Memory B cell (primary cell): ENCODE data around the gene KRT2.

ENCODE experiments used
- ATAC-seq: fragments of 150-1000 bp; cut with Tn5 transposase; 2 replicates; pipeline ENCODE4 v1.10.0; 2021; ENCODE audit warnings: low read depth, mild to moderate bottlenecking, moderate library complexity
- DNase-seq, 2 donors: peaks; one replicate each; pipeline ENCODE4 v3.0.0; 2022; ENCODE audit warnings: low spot score in 2 of 2
- H3K27ac Mint-ChIP-seq: one replicate; pipeline ENCODE4 v1.8.0; 2022; ENCODE audit warnings: mild to moderate bottlenecking, moderate library complexity, mixed read lengths
- H3K27me3 Mint-ChIP-seq: one replicate; pipeline ENCODE4 v1.8.0; 2022; ENCODE audit warnings: mixed read lengths
- H3K36me3 Mint-ChIP-seq: one replicate; pipeline ENCODE4 v1.8.0; 2022; ENCODE audit warnings: mild to moderate bottlenecking, mixed read lengths
- H3K4me1 Mint-ChIP-seq: one replicate; pipeline ENCODE4 v1.8.0; 2022; ENCODE audit warnings: mixed read lengths
- H3K4me3 Mint-ChIP-seq: one replicate; pipeline ENCODE4 v1.8.0; 2022; ENCODE audit warnings: mild to moderate bottlenecking, moderate library complexity, mixed read lengths
- H3K9me3 Mint-ChIP-seq: one replicate; pipeline ENCODE4 v1.8.0; 2022; ENCODE audit warnings: mixed read lengths

Gene KRT2

DNA sequence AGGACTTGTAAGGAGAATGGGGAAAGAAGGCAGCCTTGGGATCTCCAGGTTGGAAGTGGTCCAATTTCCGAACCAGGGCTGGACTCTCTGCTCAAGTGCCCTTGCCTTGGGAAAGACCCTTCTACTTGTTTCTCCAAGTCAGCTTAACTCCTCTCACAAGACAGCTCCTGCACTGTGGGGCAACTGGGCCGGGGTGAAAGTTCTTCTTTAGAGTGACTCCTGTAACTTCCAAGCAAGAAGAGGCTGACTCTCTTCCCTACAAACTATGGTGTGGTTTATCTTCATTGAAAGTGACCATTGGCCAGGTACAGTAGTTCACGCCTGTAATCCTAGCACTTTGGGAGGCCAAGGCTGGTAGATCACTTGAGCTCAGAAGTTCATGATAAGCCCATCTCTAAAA is 14.5 kb upstream of the KRT2 start:
- DNase-seq (no peak), ATAC-seq (no peak)
- no peaks in the 10 kb centered on the region for H3K4me1 Mint-ChIP-seq
- H3K4me3 Mint-ChIP-seq, result no peak overlapping the region
- H3K27me3 Mint-ChIP-seq, result peaks cover 14% of the 10 kb centered on the region
- no peak overlapping the region for H3K27ac Mint-ChIP-seq
- H3K9me3 Mint-ChIP-seq, result no peaks in the 10 kb centered on the region
- H3K36me3 Mint-ChIP-seq, result no peaks in the 10 kb centered on the region

DNA sequence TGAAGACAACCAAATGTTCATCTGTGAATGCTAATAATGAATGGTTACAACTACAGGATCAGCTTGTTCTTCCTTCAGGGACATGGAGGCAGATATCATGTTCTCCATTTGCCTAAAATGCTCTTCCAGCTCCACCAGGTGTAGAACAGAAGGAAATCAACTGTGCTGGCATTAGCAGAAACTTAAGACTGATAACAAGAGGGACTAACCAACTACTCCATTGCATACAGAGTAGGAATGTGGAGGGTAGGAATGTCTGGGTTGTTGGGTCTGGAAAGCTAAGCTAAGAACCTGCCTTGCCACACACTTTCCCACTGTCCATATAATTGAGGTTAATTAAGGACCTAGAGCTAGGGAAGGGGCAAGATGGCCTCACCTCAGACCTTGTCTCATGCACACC is 11.4 kb upstream of the KRT2 start:
- Mint-ChIP-seq H3K4me3 (no peak overlapping the region), H3K4me1 (no peaks in the 10 kb centered on the region), H3K36me3 (no peaks in the 10 kb centered on the region), H3K27ac (no peak overlapping the region), H3K27me3 (peaks cover 18% of the 10 kb centered on the region), H3K9me3 (no peaks in the 10 kb centered on the region)
- DNase-seq (no peak), ATAC-seq (no peak)

DNA sequence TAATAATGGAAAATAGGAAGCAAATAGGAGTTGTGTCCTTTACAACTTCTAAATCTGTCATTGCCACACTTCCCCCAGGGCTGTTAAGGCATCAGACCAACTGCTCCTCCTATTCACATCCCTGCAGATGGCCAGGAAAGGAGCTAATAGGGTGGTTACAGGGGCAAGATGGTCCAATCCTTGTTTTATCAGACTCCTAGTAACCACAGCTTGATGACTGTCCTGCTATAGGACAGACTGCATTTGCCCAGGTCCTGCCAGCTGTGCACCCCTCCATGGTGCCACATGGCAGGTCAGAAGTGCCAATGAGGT is 10.9 kb upstream of the KRT2 start:
- H3K4me3 Mint-ChIP-seq, result no peak overlapping the region
- peaks cover 15% of the 10 kb centered on the region for H3K27me3 Mint-ChIP-seq
- H3K4me1 Mint-ChIP-seq, result no peaks in the 10 kb centered on the region
- no peak overlapping the region for H3K27ac Mint-ChIP-seq
- no peaks in the 10 kb centered on the region for H3K9me3 Mint-ChIP-seq
- H3K36me3 Mint-ChIP-seq, result no peaks in the 10 kb centered on the region
- DNase-seq, result no peak
- no peak for ATAC-seq

DNA sequence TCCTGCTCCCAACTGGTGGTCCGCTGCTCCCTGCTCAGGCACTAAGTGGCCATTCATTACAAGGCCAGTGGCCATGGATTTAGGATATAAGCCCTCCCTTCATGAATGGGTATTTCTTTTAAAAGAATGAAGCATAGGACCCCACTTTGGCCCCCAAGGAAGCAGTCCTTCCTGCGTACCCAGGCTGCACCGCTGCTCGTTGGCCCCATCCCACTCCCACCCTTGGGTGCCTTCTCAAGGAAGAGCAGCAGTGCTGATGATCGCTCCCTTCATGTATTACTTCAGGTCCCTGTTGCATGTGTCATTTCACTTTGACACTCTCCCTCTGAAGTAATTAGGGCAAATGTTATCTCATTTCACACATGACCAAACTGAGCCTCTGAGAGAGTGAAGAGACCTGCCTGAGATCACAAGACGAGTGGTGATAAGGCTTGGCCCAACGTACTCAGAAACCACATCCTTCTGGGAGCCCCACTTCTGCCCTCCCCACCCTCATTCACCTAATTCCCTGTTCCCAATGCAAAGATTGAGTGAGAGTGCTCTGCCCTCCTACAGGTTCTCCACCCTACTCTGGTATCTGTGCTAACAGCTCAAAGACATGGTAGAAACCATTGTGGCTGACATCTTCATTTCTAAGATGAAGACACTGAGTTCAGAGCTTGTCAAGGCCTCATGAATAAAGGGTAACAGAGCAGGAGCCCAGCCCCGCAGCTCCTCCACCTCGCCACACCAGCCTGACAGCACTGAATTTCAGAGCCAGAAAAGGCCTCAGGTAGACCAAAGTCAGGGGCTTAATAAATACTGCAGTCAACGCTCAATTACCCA is 10.3 kb upstream of the KRT2 start:
- Mint-ChIP-seq H3K36me3 (no peaks in the 10 kb centered on the region), H3K4me1 (no peaks in the 10 kb centered on the region)

GRCh38 chr12:52661668-52662067 is 9.7 kb upstream of the KRT2 start:
- Mint-ChIP-seq H3K36me3 (no peaks in the 10 kb centered on the region), H3K27ac (no peak overlapping the region)

More for the DNA sequence above, 10.3 kb upstream of the KRT2 start:
- peaks cover 15% of the 10 kb centered on the region for H3K27me3 Mint-ChIP-seq
- DNase-seq (no peak), ATAC-seq (no peak)
- H3K27ac Mint-ChIP-seq, result no peak overlapping the region
- no peak overlapping the region for H3K4me3 Mint-ChIP-seq
- H3K9me3 Mint-ChIP-seq, result no peaks in the 10 kb centered on the region

DNA sequence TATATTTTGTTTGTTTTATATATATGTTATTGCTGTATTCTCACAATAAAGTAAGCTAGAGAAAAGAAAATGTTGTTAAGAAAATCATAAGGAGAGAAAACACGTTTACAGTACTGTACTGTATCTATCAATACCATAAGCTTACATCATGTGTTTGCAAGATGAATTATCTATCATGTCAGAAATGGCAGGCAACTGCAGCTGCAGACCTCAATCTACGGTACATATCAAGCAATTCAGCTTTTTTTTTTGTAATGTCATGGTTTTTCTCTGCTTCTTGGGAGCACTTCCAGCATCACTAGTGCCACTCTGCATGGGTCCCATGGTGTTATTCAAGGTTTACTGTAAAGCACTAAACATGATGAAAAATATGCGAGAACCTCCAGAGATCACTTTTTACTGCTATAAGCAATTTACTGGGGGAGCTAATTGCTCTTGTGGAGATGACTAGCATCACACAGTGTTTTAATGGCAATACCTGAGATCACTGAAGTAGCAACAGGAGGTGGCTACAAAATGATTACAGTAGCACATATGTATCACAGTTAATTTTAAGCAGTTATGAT is 9.0 kb upstream of the KRT2 start:
- ATAC-seq (no peak), DNase-seq (no peak)
- Mint-ChIP-seq H3K36me3 (no peaks in the 10 kb centered on the region), H3K4me3 (no peak overlapping the region), H3K27me3 (peaks cover 15% of the 10 kb centered on the region), H3K27ac (no peak overlapping the region), H3K9me3 (no peaks in the 10 kb centered on the region), H3K4me1 (no peaks in the 10 kb centered on the region)

More at GRCh38 chr12:52661668-52662067, 9.7 kb upstream of the KRT2 start:
- peaks cover 15% of the 10 kb centered on the region for H3K27me3 Mint-ChIP-seq
- H3K4me3 Mint-ChIP-seq, result no peak overlapping the region
- DNase-seq, result no peak
- ATAC-seq, result no peak
- no peaks in the 10 kb centered on the region for H3K9me3 Mint-ChIP-seq
- H3K4me1 Mint-ChIP-seq, result no peaks in the 10 kb centered on the region

GRCh38 chr12:52659951-52660350 is 7.9 kb upstream of the KRT2 start:
- Mint-ChIP-seq H3K4me3 (no peak overlapping the region), H3K4me1 (no peaks in the 10 kb centered on the region), H3K9me3 (no peaks in the 10 kb centered on the region), H3K27ac (no peak overlapping the region), H3K27me3 (peaks cover 14% of the 10 kb centered on the region), H3K36me3 (no peaks in the 10 kb centered on the region)
- DNase-seq (no peak), ATAC-seq (no peak)

- H3K36me3 Mint-ChIP-seq, result no peaks in the 10 kb centered on the region
- peaks cover 14% of the 10 kb centered on the region for H3K27me3 Mint-ChIP-seq
- no peaks in the 10 kb centered on the region for H3K9me3 Mint-ChIP-seq
- H3K4me1 Mint-ChIP-seq, result no peaks in the 10 kb centered on the region
- DNase-seq (no peak), ATAC-seq (no peak)
- H3K4me3 Mint-ChIP-seq, result no peak overlapping the region
- no peak overlapping the region for H3K27ac Mint-ChIP-seq
Measured at GRCh38 chr12:52659395-52659794, 7.4 kb upstream of the KRT2 start.

DNA sequence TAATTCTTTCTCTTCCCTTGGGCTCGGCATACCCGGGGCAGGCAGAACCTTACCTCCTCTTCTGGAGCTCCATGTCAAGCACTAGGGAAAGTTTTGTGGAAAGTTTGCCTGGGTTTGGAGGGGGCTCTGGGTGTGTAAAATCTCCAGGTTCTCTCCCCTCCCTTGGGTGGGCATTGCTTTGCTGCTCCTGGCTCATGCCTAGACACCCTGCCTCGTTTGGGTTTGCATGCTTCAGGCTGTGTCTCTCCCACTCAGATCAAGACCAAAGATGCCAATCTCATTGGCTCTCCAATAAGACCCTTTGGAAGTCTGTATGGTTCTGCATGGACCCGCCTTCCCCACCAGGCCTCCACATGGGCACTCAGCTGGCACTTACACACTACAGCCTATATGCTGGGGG is 6.2 kb upstream of the KRT2 start:
- Mint-ChIP-seq H3K4me3 (no peak overlapping the region), H3K36me3 (no peaks in the 10 kb centered on the region), H3K9me3 (no peaks in the 10 kb centered on the region), H3K27me3 (peaks cover 10% of the 10 kb centered on the region), H3K27ac (no peak overlapping the region), H3K4me1 (no peaks in the 10 kb centered on the region)
- DNase-seq, result no peak
- ATAC-seq, result no peak

DNA sequence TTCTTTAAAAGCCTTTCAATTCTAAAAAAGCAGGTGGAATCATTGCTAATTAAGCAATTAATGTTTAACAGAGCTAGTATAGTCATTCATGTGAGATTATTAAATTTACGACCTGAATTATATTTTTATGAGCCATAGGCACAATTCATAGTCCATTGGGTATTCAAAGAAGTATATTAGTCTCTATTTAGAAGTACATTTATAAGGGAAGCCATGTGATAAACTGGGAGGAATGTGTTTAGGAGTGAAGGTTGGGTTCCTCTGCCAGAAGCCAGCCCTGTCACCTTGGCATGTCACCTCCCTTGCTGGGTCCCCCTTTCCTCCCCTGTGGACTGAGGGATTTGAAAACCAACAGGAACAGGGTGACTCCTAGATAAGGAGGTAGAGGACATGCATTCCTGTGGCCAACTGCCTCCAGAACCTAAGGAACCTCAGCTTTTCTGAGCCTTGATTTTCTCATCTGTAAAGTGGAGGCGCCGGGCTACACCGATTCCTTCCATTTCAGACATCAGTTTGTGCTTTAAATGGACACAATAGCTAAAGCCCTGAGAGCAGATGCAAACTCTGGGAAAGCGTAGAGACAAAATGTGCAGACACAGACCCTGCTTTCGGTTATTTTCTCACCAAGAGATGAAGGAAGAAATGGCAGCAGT is 5.4 kb upstream of the KRT2 start:
- no peak overlapping the region for H3K27ac Mint-ChIP-seq
- H3K4me1 Mint-ChIP-seq, result no peaks in the 10 kb centered on the region
- ATAC-seq (no peak), DNase-seq (no peak)
- no peaks in the 10 kb centered on the region for H3K9me3 Mint-ChIP-seq
- no peaks in the 10 kb centered on the region for H3K36me3 Mint-ChIP-seq
- no peak overlapping the region for H3K4me3 Mint-ChIP-seq
- peaks cover 9% of the 10 kb centered on the region for H3K27me3 Mint-ChIP-seq

- DNase-seq (no peak), ATAC-seq (no peak)
- Mint-ChIP-seq H3K27me3 (peaks cover 9% of the 10 kb centered on the region), H3K27ac (no peak overlapping the region), H3K36me3 (no peaks in the 10 kb centered on the region), H3K4me1 (no peaks in the 10 kb centered on the region), H3K4me3 (no peak overlapping the region), H3K9me3 (no peaks in the 10 kb centered on the region)
Measured at GRCh38 chr12:52656616-52657015, 4.6 kb upstream of the KRT2 start.

DNA sequence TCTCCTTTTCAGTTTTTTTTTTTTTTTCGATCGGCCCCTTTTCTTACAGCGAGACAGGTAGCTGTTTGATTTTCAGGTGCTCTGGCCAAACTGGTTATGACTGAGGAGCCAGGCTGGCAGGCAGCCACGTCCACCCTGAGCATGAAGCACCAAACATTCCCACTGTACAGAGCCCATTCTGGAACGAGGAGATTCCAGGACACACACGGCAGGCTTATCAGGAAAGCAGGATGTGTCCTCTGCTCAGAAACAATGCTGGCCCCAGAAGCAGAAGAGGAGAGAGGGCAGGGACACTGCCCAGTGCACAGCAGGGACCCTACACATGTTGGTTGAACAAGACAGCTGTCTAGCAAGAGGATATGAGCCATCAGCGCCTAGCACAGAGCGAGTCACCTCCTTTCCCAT is 3.7 kb upstream of the KRT2 start:
- Mint-ChIP-seq H3K27me3 (peaks cover 9% of the 10 kb centered on the region), H3K27ac (no peak overlapping the region), H3K9me3 (no peaks in the 10 kb centered on the region), H3K4me1 (no peaks in the 10 kb centered on the region), H3K36me3 (no peaks in the 10 kb centered on the region), H3K4me3 (no peak overlapping the region)
- DNase-seq, result no peak
- no peak for ATAC-seq

DNA sequence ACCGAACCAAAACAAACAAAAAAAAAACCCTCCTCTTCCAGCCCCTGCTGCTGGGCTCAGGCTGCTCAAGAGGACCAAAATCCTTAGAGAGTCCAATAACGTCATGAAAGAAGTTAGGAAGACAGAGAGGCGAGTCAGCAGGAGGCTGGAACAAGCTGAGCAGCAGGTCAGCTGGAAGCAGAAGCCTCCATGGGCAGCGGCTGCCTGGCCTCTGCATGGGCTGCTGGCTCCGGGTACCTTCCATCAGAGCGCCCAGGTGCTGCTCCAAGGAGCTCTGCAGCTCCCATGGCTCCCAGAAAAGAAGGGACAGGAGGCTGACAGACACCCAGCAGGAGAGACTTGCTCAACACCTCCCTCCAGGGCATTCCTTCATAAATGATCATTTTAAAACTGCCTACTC is 3.2 kb upstream of the KRT2 start:
- H3K27me3 Mint-ChIP-seq, result peaks cover 9% of the 10 kb centered on the region
- no peak for ATAC-seq
- no peaks in the 10 kb centered on the region for H3K9me3 Mint-ChIP-seq
- DNase-seq, result no peak
- H3K4me1 Mint-ChIP-seq, result no peaks in the 10 kb centered on the region
- H3K36me3 Mint-ChIP-seq, result no peaks in the 10 kb centered on the region
- no peak overlapping the region for H3K4me3 Mint-ChIP-seq
- no peak overlapping the region for H3K27ac Mint-ChIP-seq

DNA sequence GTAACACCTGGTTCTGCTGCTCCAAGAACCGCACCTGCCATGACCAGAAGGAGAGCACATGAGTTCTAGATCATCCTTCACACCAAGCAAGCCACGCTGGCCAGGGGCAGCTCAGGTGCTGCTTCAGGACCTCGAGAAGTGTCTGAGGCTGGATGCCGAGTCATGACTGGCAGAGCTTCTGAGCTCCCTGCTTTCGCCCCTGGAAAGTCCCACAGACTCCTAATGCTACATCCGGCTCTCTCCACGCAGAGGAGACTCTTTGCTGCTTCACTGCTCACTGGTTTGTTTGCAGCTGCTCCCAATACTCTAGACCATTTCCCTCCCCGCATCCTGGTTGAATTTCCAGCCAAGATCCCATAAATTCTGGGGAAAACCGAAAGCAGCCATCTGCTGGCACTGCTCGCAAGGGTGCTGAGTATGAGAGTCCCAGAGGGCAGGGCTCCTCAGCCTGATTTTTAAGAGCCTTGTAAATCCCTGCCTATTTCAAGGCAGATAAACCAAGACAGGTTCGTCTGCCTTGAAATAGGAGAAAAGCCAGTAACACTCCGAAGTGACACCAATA is 1.4 kb downstream of the KRT2 start:
- no peak overlapping the region for H3K27ac Mint-ChIP-seq
- no peak overlapping the region for H3K4me3 Mint-ChIP-seq
- H3K4me1 Mint-ChIP-seq, result no peaks in the 10 kb centered on the region

More for the DNA sequence above, 1.4 kb downstream of the KRT2 start:
- no peak for DNase-seq
- ATAC-seq, result no peak
- no peaks in the 10 kb centered on the region for H3K36me3 Mint-ChIP-seq
- no peaks in the 10 kb centered on the region for H3K9me3 Mint-ChIP-seq
- peaks cover 6% of the 10 kb centered on the region for H3K27me3 Mint-ChIP-seq
